Mucosa of descending colon (tissue), 3 donors: ENCODE data around the gene PAPSS2. TPM values are rescaled to one million over a fixed set of nuclear protein-coding genes. Genes with fewer than 3 reads are reported as not detected.

Experiments
- ATAC-seq: fragments of 200-7000 bp; cut with Tn5 transposase; one replicate; pipeline ENCODE4 v1.9.1; 2020; ENCODE audit warnings: mild to moderate bottlenecking, moderate library complexity
- DNase-seq, 3 donors: peaks; one replicate each; pipeline ENCODE4 v3.0.0-alpha.2; 2020
- H3K36me3 ChIP-seq: fragments of 200-600 bp; one replicate; pipeline ENCODE4 v1.8.0; 2021; ENCODE audit warnings: low read depth, mild to moderate bottlenecking
- H3K4me1 ChIP-seq: fragments of 200-600 bp; one replicate; pipeline ENCODE4 v1.8.0; 2021; ENCODE audit warnings: low read depth, mild to moderate bottlenecking
- H3K4me3 ChIP-seq: fragments of 200-600 bp; one replicate; pipeline ENCODE4 v1.8.0; 2021; ENCODE audit warnings: mild to moderate bottlenecking
- H3K9me3 ChIP-seq: fragments of 200-600 bp; one replicate; pipeline ENCODE4 v1.8.0; 2021; ENCODE audit warnings: mild to moderate bottlenecking
- CTCF ChIP-seq: fragments of 200-600 bp; IDR thresholded peaks from one replicate; pipeline ENCODE4 v1.8.0; 2022; ENCODE audit warnings: antibody characterized with exemption, mild to moderate bottlenecking
- intact Hi-C, 2 donors: fragments of 100-400 bp; cut with DNase I in 1 of 2; cut with micrococcal nuclease in 1 of 2; formaldehyde crosslinking; loops; one replicate each; pipeline versions ENCODE4 v1.11.0 to v1.11.1; 2022; cut with DNase I, micrococcal nuclease
- total RNA-seq, 3 donors: library from RNA; stranded (reverse); fragmentation: NEBNext Ultra II Directional in 2 of 3; extraction: Animal tissue kit (Norgen Biotek cat#: 25700) in 2 of 3; gene quantifications; one replicate each; pipeline versions ENCODE4 v1.2.1 to v1.2.4, GENCODE V29; 2021 to 2023
- donor health status: DM: no; HTN: no; CAD: no; lungs with moderate emphysema.
- donor health status: DM: no; HTN: no; CAD: no.
- donor health status: DM: no; HTN: yes; CAD: no.

The PAPSS2 gene
- total RNA-seq, 3 donors from 2014 or later, result 123 to 399 (median 147) TPM

DNA sequence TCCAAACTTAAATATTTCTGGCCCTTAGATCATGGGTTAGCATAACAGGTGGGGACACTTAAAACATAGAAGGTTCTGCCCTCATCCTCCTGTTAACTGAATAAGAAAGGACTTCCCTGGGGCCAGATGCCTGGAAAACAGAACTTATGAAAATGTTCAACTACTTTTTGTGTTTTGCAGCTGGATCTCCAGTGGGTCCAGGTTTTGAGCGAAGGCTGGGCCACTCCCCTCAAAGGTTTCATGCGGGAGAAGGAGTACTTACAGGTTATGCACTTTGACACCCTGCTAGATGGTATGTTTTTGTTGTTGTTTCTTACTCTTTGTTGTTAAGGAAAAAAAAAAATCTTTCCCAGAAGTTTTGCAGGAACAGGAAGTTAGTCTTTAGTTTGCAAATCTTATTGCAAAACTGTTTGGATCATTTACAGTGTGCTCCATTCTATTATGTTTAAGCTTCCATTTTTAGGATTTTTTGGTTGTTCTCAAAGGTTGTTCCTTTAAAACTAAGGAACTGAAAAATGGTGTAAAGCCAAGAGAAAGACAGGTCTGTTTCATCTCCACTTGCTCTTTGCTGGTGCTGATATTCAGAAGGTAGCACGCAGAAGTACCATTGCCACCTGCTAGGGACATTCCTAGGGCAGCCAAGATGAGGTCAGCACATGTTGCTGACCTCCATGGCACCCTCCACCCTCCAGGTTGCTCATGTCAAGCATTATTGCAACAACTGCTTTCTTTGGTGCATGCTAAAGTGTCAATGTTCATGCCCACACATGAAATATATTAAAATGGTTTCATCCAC is 56.1 kb downstream of the PAPSS2 start:
- no peaks in the 10 kb centered on the region for H3K4me1 ChIP-seq
- H3K4me3 ChIP-seq, result no peak overlapping the region
- no peak for ATAC-seq
- H3K9me3 ChIP-seq, result no peaks in the 10 kb centered on the region
- TF ChIP-seq CTCF, result no peak
- no peaks in the 10 kb centered on the region for H3K36me3 ChIP-seq
- DNase-seq, result no peak
- intact Hi-C loops, result no loop called here

DNA sequence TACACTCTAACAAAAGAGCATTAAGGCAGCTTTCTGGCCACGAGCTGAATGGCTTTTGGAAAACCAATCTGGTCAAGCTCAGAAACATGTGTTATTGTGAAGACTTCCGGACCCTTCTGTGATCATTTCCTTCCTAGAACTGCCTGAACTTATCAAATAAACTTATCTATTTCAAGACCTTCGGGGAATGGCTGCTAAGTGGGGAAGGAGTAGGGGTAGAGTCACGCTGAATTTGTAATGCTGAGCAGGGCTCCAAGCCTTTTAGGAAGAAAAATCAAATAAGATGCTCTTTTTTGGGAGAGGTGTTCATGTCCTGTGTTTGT is 56.6 kb downstream of the PAPSS2 start:
- intact Hi-C loops, result no loop called here
- Histone ChIP-seq H3K9me3 (no peaks in the 10 kb centered on the region), H3K4me3 (no peak overlapping the region), H3K36me3 (no peaks in the 10 kb centered on the region), H3K4me1 (peaks cover 3% of the 10 kb centered on the region)
- TF ChIP-seq CTCF, result no peak
- DNase-seq (no peak), ATAC-seq (no peak)

DNA sequence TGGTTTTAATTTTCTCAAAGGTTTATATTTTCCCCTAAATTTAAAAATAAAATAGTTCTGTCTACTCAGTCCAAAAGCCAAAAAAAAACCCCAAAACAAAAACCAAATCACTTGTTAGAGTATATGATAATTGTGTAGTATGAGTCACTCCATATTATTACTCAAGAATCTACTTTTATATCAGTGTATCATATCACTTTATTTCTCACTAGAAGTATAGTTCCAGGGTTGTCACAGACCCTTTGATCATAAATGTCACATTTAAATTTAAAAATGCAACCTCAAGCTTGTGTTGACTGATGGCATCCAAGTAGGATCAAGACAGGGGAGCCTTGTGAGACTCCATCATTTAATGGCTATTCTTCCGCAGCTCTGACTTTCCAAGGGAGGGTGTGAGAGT is 61.0 kb downstream of the PAPSS2 start:
- Histone ChIP-seq H3K4me1 (peaks cover 27% of the 10 kb centered on the region), H3K9me3 (no peaks in the 10 kb centered on the region), H3K36me3 (no peaks in the 10 kb centered on the region), H3K4me3 (no peak overlapping the region)
- no peak for TF ChIP-seq CTCF
- no peak for DNase-seq
- intact Hi-C loops, result no loop called here
- no peak for ATAC-seq

- no peak for TF ChIP-seq CTCF
- no peaks in the 10 kb centered on the region for H3K9me3 ChIP-seq
- H3K36me3 ChIP-seq, result no peaks in the 10 kb centered on the region
- intact Hi-C loops, result no loop called here
- ATAC-seq (no peak), DNase-seq (no peak)
- no peak overlapping the region for H3K4me3 ChIP-seq
- H3K4me1 ChIP-seq, result peaks cover 27% of the 10 kb centered on the region
Measured at GRCh38 chr10:87721781-87722180, 62.1 kb downstream of the PAPSS2 start.

DNA sequence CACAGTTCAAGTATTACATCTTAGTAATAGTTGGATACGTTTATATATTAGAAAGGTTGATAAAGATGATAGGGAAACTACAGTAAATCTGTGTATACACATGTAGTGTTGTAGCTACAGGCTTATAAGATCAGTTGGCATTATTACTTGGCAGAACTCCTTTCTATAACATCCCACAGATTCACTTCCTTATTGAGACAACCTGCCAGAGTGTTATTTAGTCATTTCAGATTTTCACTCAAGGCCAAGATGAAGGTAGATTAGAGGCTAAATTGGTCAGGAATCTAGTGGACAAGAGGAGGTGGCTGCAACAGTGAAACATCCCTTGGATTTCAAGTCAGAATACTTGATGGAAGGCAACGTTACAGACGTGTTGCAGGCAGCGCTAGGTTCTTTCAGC is 63.0 kb downstream of the PAPSS2 start:
- Histone ChIP-seq H3K4me3 (no peak overlapping the region), H3K4me1 (peaks cover 27% of the 10 kb centered on the region), H3K9me3 (no peaks in the 10 kb centered on the region), H3K36me3 (no peaks in the 10 kb centered on the region)
- TF ChIP-seq CTCF, result no peak
- intact Hi-C loops, result no loop called here
- no peak for DNase-seq
- ATAC-seq, result peak; percentile 83

- DNase-seq (peak in 1 of 3 donors; percentile 30), ATAC-seq (peak; percentile 93)
- intact Hi-C loops, result no loop called here
Measured at GRCh38 chr10:87723500-87723899, 63.8 kb downstream of the PAPSS2 start.

More at GRCh38 chr10:87723500-87723899, 63.8 kb downstream of the PAPSS2 start:
- no peaks in the 10 kb centered on the region for H3K36me3 ChIP-seq
- H3K4me1 ChIP-seq, result peaks cover 27% of the 10 kb centered on the region
- no peak overlapping the region for H3K4me3 ChIP-seq
- no peak for TF ChIP-seq CTCF
- no peaks in the 10 kb centered on the region for H3K9me3 ChIP-seq
